CD4-positive, alpha-beta T cell treated with Interleukin-12 subunit alpha and Interleukin-12 subunit beta, for 1 hour (primary cell): ENCODE results near the gene GATA2.

ENCODE experiments used
- DNase-seq: peaks from one replicate; pipeline ENCODE4 v3.0.0-alpha.2; 2020

GATA2 gene

DNA sequence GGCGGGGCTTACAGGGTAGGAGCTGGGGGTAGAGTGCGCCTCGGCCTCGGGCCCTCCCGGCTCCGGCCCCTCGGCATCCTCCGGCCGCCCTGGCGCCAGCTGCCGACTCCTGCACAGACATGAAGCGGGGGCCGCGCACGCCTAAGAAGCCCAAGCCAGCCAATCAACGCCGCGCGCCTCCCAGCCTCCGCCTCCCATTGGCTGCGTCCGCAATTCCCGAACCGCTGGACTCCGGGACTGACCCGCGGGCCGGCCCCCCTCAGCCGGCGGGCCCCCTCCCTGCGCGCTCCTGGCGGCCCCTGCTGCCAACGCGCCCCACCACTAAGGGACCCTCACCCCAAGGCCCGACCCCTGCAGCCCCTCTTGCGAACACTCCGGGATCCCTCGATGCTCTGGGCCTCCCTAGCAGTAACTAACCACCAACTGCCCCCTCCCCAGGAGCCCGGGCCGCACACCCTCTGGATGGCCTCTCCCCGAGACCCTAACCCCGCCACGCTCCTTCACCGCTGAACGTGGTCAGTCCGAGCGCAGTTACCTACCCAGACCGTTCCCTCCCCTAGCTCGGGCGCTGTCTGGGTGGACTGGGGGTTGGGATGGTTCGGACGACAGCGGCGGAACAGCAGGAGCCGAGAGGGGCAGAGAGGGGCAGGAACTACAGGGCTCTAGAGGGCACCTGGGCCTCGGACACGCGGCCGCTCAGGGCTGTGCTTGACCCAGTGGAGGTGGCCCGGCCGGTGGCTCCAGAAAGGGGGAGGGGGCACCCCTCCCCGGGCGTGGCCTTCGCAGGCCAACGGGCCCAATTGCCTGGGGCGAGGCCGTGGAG is 5.0 kb downstream of the GATA2 start:
- DNase-seq = no peak

DNA sequence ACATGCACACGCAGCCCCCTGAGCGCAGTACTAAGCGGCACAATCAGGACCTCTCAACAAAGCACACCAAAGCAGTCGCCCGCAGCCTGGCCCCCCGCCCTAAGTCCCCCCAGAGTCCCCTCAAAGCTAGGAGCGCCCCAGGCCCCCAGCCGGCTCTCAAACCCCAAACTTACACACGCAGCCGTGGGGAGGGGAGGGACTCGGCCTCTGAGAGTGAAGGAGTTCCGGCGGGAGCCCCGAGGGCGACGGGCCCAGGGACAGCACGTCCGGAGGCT is 5.5 kb downstream of the GATA2 start:
- no peak for DNase-seq

DNA sequence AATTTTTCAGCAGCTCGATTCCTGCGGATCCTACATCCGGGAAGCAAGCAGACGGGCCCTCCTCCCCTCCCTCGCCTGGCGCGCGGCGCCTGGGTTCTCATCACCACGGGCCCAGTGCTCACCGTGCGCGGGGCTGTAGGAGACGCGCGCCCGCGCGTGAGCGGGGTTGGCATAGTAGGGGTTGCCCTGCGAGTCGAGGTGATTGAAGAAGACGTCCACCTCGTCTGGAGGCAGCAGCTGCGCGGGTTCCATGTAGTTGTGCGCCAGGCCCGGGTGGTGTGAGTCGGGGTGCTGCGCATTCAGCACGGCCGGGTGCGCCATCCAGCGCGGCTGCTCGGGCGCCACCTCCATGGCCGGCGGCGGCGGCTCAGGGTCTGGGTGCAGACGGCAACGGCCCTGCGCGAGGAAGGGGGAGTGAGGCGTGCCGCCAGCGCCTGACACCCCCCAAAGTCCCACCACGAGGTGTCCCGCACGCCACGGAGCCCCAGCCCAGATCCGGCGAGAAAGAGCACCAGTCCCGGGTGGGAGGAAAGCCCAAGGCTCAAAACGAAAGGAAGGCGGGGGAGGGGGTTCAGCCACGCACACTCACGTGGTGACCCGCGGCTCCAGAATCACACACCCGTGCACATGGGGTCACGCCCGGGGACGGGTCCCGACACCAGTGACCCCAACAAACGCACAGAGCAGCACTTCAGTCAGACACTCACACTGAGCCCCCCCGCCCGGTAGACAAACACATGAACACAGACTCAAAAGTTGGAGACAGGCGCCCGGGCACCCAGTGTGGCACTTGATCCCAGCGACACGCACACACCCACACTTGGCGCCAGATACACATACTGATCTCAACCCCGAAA is 6.1 kb downstream of the GATA2 start:
- DNase-seq = no peak

DNA sequence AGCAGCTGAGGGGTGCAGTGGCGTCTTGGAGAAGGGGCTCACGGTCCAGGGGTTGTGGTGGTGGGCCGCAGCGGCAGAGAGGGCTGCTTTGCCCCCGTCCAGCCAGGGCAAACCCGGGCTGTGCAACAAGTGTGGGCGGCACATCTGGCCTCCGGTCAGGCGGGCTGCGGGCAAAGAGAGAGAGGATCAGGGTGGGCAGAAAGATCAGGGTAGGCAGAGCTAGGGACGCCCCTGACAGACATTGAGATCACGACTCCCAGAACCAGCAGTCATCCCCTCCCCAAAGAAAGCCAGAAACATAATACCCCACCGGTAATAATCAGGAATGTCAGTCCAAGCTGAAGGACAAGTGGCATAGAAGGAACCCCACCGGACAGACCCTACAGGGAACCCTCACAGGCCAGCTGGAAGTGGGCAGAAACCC is 6.8 kb downstream of the GATA2 start:
- no peak for DNase-seq

DNA sequence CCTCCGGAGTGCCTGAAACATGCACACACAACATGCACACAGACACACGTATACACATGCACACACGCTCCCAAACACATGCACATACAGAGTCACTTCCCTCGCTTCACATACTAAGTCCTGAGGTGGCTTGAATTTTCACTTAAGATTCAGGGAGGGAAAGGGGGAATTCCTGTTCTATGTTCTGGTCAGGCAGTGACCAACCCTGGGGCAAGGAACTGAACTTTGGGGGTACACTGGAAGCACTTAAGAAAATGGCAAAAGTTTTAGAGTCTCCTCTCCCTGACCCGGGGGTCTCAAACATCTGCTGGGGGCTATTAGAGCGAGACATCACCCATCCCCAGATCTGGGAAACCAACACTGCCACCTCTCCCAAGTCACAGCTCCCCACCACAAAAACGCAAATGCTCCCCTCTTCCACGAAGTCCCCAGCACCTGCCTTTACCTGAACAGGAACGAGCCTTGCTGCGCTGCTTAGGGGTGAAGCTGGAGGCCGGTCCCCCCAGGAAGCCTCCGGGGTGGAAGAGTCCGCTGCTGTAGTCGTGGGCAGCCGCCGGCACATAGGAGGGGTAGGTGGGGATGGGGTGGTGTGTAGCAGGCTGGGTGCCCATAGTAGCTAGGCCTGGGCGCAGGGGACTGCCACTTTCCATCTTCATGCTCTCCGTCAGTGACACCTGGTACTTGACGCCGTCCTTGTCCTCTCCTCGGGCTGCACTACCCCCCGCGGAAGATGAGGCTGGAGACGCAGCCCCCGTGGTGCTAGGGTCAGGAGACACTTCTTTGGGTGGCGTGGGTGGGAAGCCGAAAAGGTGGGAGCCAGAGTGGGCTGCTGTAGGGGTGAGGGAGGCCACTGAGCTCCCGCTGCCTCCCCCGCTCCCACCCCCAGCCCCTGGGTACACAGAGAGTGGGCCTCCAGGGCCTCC is 7.5 kb downstream of the GATA2 start:
- DNase-seq = no peak

DNA sequence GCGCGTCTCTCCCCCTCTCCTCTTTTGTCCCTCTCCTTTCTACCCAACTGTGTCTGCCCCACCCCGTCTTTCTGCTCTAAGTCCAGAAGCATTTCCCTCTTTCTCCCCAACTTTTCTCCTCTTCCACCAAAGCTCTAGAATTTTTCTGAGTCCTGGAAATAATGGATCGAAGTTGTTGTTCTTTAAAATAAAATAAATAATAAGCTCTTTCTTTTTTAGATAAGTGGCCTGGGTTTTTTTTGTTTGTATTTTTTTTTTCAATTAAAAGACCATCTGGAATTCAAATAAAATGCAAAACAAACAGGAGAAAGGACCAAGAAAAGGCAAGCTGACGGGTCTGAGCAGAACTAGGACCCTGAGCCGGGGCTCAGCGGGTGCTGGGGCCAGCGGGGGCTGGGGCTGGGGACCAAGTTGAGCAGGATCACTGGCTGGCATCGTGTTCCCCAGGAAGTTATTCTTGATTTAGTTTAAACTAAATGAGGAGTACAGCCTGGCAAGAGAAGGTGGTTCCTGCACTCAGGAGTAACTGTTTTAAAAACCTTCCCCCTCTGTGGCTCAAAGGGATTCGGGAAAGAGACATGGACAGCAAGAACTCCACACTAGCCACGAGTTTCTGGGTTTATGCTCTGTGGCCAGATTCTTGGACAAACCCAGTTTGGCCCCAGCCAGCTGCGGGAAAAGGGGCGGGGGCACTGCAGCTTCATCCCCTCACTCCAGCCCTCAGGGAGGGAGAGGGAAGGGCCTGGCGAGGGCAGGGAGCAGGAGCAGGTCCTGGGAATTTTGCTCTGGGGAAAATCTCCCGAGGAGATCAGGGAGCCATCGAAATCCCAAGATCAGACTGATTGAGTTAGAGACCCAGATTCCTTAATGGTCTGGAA is 8.4 kb downstream of the GATA2 start:
- no peak for DNase-seq

DNA sequence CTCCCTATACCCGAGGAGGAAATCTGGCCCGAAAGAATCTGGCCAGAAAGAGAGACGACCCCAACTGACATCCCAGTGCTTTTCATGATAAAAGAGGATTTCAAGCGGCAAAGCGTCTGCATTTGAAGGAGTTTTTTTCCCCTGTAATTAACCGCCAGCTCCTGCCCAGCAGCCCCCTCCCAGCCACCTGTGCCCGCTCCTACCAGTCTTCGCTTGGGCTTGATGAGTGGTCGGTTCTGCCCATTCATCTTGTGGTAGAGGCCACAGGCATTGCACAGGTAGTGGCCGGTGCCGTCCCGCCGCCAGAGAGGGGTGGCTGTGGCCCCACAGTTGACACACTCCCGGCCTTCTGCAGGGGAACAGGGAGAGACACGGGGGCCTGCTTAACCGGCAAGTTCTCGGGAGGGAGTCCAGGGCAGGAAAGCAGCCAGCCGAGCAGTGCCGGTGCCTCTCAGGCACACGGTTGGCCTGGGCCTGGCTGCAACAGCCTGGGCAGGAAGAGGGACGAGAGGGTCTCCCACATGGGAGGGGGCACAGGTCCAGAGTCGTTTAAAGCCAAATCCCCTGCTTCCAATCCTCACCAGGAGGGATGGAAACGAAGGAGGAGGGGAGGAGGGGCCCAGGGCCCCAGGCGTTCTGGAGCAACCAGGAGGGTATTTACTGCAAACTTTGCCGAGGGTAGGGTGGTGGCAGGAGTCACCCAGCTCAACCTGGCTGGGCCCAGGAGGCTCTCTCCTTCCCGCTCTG is 9.2 kb downstream of the GATA2 start:
- no peak for DNase-seq

DNA sequence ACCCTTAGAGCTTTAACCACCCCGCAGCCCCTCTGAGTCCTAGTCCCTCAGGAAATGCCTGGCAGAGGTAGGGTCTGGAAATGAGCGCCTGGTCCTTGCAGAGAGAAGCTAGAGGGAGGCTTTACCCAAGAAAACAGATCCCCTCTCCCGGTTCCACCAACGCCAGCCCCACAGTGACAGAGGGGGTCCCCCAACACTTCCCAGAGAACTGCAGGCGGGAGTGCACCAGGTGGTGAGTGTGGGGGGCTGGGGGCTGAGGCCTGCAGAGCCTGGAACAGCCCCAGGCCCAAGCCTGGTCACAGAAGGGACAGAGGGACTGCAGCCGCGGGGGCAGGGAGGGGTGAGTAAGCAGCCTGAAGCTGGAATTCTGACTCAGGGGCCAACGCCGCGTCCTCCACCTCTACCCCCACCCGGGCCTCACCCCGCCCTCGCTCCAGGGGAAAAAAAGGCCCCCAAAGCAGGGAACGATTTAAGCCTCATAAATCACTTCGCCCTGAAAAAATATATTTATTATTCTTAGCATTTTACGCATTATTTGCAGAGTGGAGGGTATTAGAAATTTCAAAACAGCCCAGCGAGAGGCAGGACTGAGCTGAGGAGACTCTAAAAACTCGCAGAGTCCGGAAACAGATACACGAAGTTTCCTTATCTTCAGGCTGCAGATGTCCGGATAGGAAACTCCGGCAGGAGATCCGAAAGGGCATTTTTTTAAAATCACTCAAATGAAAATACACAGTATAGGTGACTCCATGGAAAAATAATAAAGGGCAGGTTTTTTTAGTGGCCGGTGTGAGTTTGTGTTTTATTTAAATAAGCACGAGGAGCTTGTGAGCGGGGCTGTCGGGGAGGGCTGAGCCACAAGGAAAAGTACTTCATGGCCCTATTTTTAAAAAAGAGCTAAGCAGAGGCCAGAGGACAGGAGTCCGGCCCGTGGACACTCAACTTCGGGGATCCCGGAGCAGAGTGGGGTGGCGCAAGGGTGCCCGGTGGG is 10.0 kb downstream of the GATA2 start:
- no peak for DNase-seq

DNA sequence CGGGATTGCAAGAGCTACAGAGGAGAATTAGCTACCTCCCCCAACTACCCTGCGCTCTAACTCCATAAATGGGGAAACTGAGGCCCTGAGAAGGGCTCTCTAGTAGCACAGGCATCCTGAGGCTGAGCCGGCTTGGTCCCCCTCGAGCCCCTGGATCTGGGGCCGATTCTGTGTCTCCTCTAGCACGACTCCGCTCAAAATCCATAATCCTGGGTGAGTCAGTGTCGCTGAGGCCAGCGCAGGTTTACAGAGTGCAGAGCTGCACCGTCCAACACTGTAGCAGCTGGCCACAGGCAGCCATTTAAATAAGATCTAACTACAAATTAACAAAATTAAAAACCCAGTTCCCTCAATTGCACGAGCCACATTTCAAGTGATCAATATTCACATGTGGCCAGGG is 10.8 kb downstream of the GATA2 start:
- no peak for DNase-seq

DNA sequence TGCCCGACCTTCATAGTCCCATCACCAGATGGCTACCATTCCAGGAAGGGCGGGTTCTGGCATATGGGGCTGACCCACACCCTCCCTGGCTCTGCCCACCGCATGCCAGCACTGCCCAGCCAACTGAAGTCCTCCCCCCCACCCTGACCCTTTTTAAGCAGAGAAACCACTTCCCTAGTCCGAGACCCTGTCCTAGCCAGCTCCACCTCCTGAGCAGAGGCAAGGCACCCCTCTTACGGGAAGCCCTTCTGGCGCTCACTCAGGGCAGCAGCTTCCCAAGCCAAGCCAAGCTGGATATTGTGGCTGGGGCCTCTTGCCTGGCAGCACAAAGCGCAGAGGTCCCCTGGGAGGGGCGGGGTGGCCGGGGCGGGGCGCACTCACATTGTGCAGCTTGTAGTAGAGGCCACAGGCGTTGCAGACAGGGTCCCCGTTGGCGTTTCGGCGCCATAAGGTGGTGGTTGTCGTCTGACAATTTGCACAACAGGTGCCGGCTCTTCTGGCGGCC is 11.5 kb downstream of the GATA2 start:
- DNase-seq = no peak

DNA sequence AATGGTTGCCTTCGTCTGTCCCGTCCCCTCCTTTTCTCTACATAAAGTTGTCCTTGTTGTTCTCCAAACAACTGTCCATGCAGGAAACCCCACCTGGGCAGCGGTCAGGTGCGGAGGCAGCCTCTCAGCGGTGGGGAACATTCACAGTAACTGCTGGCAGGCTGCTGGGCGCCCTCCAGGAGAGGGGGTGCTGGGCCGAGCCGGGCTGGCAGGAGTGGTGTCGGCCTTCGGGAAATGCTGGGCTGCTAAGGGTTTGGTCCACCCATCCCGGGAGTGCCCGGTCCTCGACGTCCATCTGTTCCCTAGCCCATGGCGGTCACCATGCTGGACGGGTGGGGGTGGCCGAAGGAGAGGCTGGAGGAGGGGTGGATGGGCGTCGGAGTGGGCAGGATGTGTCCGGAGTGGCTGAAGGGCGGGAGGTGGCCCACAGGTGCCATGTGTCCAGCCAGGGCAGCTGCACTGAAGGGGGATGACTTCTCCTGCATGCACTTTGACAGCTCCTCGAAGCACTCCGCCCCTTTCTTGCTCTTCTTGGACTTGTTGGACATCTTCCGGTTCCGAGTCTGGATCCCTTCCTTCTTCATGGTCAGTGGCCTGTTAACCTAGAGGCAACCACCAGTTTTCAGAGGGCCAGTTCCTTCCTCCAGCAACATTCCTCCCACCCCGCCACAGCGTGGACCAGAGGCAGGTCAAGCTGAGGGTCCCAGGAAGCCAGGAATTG is 12.1 kb downstream of the GATA2 start:
- DNase-seq = no peak

DNA sequence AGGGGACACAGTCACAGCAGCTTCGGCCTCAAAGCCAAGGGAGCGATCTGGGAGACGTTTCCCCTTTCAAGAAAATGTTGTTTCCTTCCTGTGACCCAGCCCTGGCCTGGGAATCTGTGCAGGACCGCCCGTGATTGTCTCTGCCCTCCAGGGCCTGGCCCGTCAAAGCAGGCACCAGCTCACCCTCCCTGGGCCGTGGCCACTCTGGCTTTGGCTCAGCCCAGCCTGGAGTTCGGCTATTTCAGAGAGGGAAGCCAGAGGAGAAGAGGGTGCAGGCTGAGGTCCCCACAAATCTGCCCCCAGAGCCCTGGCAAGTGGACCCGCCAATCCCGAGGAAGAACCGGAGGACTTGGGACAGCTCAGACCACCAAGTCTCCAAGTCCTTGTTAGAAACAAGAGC is 12.7 kb downstream of the GATA2 start:
- DNase-seq = no peak

DNA sequence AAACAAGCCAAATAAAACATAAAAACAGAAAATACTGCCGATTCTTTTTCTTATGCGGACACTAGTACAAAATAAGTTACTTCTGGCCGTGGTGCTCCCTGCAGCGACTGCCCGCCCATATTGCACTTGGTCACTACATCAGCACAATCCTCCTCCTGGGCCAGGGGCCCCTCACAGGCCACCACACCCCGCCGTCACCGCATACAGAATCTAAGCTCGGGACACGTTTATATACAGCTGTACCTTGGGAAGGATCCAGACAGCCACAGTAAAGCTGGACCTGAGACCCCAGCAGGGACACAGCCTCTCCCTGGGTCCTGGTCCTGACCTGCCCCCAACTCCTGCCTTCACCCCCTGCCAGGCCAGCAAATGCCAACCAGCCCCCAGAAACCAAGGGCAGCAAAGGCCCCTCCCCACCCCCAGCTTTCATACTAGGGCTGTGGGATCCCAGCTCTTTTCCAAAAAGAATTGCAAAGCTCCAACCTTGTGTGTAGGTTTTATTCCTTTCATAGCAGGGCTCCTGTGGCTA is 13.4 kb downstream of the GATA2 start:
- no peak for DNase-seq

DNA sequence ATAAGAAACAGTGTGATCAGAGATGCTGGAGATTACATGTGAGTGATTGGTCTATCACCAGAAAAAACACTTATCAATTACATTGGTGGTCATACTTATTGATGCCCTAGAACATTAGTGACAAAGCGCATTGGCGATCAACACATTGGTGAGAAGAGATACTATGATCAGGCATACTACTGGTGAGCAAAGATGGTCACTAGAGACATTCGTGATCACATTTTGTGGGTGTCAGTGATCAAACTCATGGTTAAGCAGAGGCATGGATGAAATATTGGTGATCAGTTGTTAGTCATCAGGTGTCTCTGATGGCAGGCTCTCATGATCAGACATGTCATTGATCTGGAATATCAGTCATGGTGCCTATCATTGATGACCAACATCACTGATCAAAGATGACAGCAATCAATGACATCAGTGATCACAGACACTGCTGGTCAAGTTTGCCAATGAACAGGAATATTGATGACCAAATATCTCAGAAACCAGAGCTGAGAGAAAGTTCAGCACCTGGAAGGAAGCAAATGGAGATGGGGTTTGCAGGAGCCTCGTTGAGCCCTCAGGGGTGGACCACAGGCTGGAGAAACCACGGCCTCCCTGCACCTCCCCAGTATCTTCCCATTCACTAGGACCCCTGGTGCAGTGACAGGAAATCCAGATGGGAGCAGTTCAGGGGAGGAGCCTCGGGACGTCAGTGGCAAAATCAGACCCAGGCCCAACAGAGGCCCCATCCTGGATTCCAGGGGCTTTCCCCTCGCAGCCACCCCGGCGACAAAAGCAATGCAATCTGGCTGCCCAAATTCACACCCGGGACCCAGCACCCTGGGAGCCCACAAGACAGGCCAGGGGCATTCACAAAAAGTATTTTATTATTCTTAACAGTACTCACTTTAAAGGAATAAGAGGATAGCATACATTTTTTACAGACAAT is 14.2 kb downstream of the GATA2 start:
- DNase-seq = no peak

DNA sequence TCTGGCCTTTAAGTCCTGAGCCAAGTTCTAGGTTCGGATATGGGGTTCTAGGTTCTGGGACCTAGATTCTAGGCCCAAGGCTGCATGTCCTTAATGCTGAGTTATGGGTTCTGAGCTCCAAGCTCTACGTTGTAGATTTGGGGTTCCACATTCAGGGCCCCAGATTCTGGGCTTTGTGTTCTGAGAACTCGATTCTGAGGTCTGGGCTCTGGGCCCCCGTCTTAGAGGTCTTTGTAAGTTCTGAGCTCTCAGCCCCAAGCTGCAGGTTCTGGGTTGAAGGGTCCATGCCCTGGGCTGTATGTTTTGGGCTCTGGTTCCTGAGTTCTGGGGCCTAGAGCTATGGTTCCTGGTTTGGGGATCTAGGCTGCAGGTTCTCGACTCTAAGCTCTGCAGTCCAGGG is 16.3 kb downstream of the GATA2 start:
- DNase-seq = no peak

DNA sequence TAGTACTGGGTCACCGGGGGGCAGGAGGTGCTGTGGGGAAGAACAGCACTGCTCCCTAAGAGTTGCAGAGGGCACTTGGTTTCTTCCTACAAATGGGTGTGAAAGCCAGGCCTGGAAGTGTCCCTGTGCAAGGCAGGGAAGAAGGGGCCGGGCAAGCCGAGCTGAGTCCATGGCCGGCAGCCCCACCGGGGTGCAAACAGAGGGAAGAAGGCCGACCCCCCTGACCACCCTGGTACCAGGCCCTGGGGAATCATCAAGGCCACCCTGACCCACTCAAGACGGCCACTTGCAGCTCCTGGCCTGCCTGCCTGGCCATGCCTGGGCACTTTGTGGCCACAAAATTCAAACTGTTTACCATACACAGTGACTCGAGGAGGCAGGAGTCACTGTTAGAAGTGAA is 17.6 kb downstream of the GATA2 start:
- DNase-seq = no peak

DNA sequence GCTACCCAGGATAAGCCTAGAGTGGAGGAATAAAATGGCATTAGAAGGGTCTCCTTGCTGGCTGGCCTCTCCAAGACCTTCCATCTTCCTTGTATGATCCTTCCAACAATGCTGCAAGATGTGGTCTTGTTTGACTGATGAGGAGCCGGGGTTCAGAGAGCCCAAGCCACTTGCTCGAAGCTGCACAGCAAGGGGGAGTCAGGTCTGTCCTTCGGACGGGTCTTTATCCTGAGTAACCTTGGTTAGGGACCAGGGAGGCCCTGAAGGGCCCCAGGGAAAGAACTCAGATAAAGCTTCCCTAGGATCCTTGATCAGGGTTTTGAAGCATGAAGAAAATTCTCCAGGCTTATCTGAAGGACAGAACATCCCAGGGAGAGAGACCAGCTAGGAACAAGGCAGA is 19.3 kb downstream of the GATA2 start:
- no peak for DNase-seq

DNA sequence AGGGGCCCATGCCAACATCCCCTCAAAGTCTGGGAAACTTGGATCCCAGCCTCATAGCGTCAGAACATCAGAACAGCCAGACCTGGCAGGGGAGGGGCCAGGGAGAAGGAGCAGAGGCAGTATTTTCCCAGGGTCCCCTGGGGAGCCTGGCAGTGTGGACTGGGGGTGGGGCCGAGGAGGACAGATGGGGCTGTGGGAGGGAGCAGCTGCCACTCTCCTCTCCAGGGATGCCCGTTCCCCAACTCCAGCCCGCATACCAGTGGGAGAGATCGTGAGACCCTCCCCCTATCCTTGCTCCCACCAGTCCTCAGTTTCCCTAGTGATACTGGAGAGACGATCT is 19.9 kb downstream of the GATA2 start:
- DNase-seq = no peak
